Activated CD4-positive, CD25-positive, alpha-beta regulatory T cell treated with anti-CD3 and anti-CD28 coated beads, Interleukin-2, amount 50 U/mL, for 16 hours (primary cell): ENCODE data around the gene PRR15.
"Not testable (repeated sequence)": the region's sequence is repeated elsewhere in the genome, so short reads cannot be mapped to it uniquely, and the experiment has no call there.

Experiments
- DNase-seq: peaks from one replicate; pipeline ENCODE4 v3.0.0-alpha.2; 2020; ENCODE audit warnings: low read depth, low spot score

Gene PRR15, protein sequence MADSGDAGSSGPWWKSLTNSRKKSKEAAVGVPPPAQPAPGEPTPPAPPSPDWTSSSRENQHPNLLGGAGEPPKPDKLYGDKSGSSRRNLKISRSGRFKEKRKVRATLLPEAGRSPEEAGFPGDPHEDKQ

DNA sequence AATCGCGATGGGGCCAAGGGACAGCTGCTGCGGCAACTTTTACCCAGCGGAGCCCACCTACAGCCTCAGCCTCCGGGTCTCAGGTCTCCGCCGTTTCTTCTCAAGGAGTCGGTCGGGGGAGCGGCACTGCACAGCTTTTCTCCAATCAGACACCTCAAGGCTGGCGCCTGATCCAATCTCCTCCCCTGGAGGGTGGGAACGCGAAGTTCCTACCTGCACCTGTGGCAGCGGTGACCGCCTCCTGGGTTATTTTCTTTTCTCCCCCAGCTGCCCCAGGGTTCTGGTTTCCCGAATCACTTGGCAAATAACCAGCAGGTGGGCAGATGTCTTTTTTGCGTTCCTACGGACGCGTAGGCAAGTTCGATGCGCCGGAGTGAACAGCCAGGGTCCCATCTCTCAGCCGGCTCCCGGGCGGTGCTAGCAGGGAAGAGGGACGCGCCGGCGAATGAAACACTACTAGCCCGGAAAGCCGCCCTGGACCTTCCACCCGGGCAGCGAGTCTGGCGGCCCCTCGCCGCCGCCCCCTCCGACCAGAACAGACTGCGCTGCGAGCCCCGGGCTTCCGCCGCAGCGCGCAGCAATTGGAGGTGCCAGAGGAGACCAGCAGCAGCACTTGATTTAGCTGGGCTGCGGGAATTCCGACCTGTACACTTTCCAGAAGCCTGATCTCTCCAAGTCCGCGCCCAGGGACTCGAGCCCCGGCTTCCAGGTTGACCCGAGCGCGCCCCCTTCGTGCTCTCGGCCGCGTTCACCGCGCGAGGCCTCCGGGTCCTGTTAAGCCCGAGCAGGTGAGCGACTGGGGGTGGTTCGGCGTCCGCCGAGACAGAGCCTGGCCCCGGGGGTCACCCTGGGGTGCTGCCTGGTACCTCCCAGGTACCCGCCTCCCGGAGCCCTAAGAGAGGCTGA lies at the start of gene PRR15:
PRR15 (plus strand) TSS at position 246 of the 906 bp plus-strand sequence. CDS start 2,495 bp downstream, outside the sequence.
- DNase-seq: no peak

DNA sequence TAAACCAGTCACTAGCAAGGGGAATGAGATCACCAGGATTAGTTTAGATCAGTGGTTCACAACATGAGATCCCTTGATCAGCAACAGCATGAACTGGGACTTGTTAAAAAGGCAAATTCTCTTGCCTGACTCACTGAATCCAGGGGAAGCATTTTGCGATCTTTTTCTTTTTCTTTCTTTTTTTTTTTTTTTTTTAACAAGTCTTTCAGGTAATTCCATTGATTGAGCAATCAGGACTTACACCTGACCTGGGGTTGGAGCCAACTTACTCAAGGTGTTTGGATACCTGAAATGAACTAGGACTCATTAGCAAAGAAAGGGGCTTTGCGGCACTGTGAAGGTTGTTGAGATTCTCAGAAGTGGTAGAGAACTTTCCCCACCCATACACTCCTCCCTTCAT lies 47.1 kb upstream of the PRR15 start:
- DNase-seq: no peak

- DNase-seq: no peak
Observed at GRCh38 chr7:29518616-29519015, 45.0 kb upstream of the PRR15 start.

DNA sequence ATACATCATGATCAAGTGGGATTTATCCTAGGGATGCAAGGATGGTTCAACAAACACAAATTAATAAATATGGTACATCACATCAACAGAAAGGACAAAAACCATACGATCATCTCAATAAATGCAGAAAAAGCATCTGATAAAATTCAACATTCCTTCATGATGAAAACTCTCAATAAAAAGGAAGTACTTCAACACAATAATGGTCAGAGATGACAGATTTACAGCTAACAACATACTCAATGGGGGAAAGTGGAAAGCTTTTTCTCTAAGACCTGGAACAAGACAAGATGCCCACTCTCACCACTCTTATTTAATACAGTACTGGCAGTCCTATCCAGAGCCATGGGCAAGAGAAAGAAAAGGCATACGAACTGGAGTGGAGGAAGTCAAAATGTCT lies 39.9 kb upstream of the PRR15 start:
- DNase-seq: no peak

GRCh38 chr7:29527505-29528108 lies 36.0 kb upstream of the PRR15 start:
- DNase-seq: no peak

DNA sequence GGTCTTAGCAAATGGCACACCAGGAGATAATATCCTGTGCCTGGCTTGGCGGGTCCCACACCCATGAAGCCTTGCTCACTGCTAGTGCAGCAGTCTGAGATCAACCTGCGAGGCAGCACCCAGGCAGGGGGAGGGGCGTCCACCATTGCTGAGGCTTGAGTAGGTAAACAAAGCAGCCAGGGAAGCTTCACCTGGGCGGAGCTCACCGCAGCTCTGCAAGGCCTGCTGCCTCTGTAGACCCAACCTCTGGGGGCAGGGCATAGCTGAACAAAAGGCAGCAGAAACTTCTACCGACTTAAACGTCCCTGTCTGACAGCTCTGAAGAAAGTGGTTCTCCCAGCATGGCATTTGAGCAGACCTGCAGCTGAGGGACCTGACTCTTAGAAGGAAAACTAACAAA lies 35.1 kb upstream of the PRR15 start:
- not testable (repeated sequence) for DNase-seq

DNA sequence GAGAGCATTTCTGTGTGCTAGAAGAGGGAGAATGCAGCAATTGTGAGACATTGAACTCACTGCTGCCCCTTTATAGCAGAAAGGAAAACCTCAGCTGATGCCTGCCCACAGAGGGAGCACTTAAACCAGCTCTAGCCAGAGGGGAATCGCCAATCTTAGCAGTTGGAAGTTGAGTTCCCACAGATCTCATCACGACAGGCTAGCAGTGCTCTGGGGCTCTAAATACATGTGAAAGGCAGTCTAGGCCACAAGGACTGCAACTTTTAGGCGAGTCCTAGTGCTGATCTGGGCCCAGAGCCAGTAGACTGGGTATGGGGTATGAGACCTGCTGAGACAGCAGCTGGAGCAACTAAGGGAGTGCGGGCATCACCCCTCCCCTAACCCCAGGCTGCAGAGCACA lies 25.2 kb upstream of the PRR15 start:
- DNase-seq: no peak

GRCh38 chr7:29539471-29539870 lies 24.2 kb upstream of the PRR15 start:
- DNase-seq: no peak

- DNase-seq: no peak
Observed at GRCh38 chr7:29547421-29547820, 16.2 kb upstream of the PRR15 start.

- no peak for DNase-seq
Observed at GRCh38 chr7:29548823-29549222, 14.8 kb upstream of the PRR15 start.

DNA sequence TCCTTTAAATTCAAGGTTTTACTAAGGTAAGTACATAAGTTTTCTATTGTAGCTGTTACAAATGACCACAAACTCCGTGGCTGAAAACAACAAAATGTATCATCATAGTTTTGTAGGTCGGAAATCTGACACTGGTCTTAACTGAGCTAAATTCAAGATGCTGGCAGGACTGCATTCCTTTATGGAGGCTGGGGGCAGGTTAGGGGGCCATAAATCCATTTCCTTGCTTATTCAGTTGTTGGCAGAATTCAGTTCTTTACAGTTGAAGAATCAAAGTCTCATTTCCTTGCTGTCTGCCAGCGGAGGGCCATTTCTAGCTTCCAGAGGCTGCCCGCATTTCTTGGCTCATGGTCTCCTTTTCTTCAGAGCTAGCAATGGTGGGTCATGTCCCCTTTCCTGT lies 11.2 kb upstream of the PRR15 start:
- no peak for DNase-seq

- DNase-seq: no peak
Observed at GRCh38 chr7:29555061-29555460, 8.6 kb upstream of the PRR15 start.

DNA sequence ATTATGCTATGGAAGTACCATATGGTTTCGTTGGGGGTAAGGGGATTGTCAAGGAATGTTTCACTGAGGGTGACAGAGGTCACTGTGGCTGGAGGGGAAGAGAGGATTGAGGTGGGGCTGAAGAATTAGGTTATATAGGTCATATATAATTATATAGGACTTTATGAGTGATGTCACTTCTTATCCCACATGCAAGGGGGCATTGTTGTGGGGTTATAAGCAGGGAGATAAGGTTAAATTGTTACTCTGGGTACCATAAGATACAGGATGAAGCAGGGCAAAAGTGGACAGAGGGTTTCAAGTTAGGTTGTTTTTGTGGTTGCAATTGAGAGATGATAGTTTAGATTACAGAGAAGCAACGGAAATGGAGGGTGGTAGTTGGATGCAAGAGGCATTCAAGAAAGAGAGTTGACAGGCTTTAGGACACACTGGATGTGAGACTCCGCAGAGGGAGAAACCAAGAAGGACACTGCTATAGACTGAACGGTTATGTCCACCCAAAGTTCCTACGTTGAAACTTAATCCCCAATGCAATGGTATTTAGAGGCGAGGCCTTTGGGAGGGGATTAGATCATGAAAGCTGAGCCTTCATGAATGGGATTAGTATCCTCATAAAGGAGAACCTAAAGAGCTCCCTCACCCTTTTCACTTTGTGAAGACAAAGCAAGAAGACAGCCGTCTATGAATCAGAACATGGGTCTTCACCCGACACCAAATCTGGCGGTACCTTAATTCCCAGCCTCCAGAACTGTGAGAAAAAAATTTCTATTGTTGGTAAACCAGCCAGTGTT lies 7.0 kb upstream of the PRR15 start:
- DNase-seq: no peak

DNA sequence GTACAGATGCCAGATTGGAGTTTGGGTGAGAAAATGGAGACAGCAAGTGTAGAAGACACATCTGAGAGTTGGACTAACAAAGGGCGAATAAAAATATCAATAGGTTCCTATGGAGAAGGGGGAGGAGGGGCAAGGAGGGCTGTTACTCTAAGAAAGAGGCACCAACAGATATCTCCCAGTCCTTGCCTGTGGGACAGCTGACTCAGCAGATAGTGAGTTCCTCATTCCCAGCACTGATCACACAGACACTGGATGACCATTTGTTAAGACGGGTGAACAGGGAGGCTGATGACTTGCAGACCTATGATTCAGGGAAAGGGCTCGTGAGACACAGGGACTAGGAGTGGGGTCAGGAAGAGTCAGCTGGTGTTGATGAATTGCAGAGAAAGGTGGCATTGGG lies 5.7 kb upstream of the PRR15 start:
- DNase-seq: no peak

- no peak for DNase-seq
Observed at GRCh38 chr7:29561271-29561670, 2.4 kb upstream of the PRR15 start.

- no peak for DNase-seq
Observed at GRCh38 chr7:29562307-29562706, 1.3 kb upstream of the PRR15 start.

DNA sequence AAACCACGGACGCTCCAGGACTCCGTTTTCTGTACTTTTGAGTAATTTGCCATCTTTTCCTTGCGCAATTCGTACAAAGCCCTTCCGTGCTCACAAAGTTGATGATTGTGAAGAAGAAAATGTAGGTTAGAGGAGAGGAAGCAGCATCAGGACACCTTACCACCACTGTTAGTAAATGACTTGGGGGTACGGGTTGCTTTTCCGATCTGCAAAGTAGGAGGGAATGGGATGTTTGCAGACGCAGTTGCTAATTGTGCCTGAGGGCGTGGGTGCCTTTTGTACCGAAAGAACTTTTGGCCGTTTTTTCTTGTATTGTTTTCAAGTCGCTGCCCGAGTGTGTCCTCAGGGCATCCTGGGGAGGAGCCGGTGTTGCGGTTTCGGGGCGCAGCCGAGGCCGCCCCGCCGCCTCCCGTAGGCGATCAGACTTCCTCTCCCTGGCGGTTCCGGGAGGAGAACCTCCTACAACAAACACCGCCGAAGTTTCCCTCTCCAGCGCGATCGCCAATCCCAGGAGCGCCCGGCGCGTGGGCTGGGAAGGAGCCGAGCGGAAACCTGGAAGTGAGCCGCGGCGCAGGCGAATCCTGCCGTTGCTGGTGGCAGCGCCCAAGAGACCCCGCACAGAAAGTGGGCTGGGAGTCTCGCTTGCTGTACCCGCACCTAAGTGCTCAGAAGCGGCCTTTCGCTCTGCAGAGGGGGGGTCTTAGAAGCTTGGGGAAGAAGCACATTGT lies 1.0 kb downstream of the PRR15 start:
- no peak for DNase-seq

DNA sequence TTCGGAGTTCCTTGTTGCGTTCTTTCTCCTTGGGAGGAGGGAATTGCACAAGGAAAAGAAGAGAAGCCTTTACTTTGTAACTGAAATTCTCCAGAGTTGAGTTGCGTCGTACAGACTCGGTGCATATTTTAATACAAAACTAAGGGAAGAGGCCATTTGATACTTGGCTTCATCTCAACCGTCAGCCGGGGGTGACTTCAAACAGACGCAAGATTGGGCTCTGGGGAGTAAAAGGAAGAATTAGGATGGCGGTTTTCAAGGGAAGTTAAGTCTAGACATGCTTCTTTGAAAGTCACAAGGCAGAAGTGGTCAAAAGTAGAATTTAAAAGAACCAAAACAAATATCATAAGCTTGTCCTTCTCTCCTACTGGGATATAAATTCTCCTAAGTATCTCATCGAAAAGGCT lies 1.6 kb downstream of the PRR15 start:
- DNase-seq: no peak

DNA sequence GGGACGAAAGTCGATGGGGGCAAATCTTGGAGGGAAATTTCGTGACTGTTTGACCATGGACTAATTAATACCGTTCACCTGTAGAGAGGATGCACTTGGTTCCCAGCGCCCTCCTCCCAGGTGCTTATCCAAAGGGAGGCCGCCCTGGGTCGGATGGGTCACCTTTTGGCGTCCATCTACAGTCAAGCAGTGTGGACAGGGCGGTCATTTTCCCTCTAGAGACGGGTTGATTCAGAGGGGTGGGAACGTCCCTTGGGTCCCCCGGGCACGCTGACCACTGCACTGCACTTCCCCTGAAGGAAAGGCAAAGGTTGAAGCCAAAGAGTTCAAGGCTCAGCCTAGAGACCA lies 2.0 kb downstream of the PRR15 start:
- no peak for DNase-seq

DNA sequence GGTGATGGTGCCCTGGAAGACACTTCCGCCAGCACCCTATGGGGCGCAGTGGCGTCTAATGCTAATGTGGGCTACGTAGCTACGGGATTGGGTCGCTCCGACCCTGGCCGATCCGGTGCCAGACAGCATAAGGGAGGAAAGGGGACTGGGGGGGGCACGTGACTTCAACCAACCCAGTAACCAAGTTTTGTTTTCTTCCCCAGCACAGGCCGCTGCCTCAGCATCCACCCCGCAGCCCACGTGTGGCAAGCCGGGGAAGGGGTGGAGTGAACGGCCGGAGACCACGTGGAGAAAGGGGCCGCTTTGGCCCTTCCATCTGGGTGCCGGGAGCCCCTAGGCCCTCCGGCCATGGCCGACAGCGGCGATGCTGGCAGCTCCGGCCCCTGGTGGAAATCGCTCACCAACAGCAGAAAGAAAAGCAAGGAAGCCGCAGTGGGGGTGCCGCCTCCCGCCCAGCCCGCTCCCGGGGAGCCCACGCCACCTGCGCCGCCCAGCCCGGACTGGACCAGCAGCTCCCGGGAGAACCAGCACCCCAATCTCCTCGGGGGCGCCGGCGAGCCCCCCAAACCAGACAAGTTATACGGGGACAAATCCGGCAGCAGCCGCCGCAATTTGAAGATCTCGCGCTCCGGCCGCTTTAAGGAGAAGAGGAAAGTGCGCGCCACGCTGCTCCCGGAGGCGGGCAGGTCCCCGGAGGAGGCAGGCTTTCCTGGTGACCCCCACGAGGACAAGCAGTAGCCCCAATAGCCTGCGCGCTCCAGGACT lies 2.5 kb downstream of the PRR15 start:
- no peak for DNase-seq

DNA sequence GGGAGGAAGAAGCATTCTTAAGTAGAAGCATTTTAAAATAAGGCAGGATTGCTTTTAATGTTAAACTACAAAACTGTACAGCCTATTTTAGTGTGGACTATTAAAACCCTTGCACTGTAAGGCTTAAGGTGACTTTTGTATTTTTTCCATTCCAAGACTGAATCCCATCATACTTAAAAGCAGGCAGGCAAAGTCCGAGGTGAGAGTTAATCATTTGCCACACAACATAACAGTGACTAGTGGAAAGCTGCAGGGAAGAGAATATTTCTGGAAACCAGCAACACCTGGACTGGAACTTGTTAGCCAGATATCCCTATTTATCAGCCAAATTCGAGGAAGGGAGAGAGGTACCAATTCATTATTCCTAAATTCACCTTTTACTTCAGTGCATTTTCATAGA lies 3.5 kb downstream of the PRR15 start:
- DNase-seq: no peak
